Pancreas (tissue), 10 donors: Measurements from ENCODE around the gene DOK5. TPM values are rescaled to one million over a fixed set of nuclear protein-coding genes. Genes with fewer than 3 reads are reported as not detected.

ENCODE experiments used
- ATAC-seq, 4 donors: fragments of 200-7000 bp; cut with Tn5 transposase; one replicate each; pipeline versions ENCODE4 v1.8.0 to v1.9.1; 2020; ENCODE audit warnings: mild to moderate bottlenecking in 4 of 4, moderate library complexity in 4 of 4
- DNase-seq, 6 donors: peaks; one replicate each; pipeline ENCODE4 v3.0.0-alpha.2; 2020
- FAIRE-seq: peaks from 2 replicates; lab custom pipeline; 2012; peaks lifted over from hg19 to GRCh38; lab: Jason Lieb, UNC
- H3K27ac ChIP-seq, 4 donors: fragments of 200-600 bp; sonication (generic); 1 replicate in 3 of 4; 2 replicates in 1 of 4; pipeline versions ENCODE4 v1.5.0 to v1.8.0; 2020
- H3K27me3 ChIP-seq, 4 donors: fragments of 200-600 bp; one replicate each; pipeline ENCODE4 v1.8.0; 2021
- H3K36me3 ChIP-seq, 3 donors: fragments of 200-600 bp; sonication (generic) in 1 of 3; one replicate each; pipeline versions ENCODE4 v1.5.0 to v1.8.0; 2020 to 2021
- H3K4me1 ChIP-seq, 3 donors: fragments of 200-600 bp; one replicate each; pipeline ENCODE4 v1.8.0; 2021
- H3K4me3 ChIP-seq, 4 donors: fragments of 200-600 bp; sonication (generic) in 2 of 4; one replicate each; pipeline versions ENCODE4 v1.5.0 to v1.8.0; 2020 to 2021
- H3K9me3 ChIP-seq, 4 donors: fragments of 200-600 bp; one replicate each; pipeline ENCODE4 v1.8.0; 2021
- WGBS, 2 donors: extraction: QIAGEN DNeasy Blood & Tissue Kit; methylation state at CpG; one replicate each; pipeline ENCODE4 v1.1.7; 2013; 5-methylcytosine and 5-hydroxymethylcytosine counted together
- intact Hi-C, 3 donors: fragments of 100-400 bp; cut with DNase I; formaldehyde crosslinking; loops; one replicate each; pipeline versions ENCODE4 v1.11.1 to v1.14.2; 2022
- polyA plus RNA-seq, 2 donors: library from polyadenylated mRNA; stranded (reverse); fragments of 200-250 nt; gene quantifications; one replicate each; pipeline ENCODE4 v1.2.3, GENCODE V29; 2013
- total RNA-seq, 6 donors: library from RNA; stranded (reverse); fragmentation: NEBNext Ultra II Directional in 4 of 6; extraction: Animal tissue kit (Norgen Biotek cat#: 25700) in 4 of 6; gene quantifications; one replicate each; pipeline versions ENCODE4 v1.2.1 to v1.2.4, GENCODE V29; 2021 to 2023
- TF ChIP-seq, protein P1 (sequence below), 4 donors: fragments of 200-600 bp; sonication (generic) in 3 of 4; IDR thresholded peaks; one replicate each; pipeline versions ENCODE4 v1.5.0 to v1.8.0; 2021; ENCODE audit warnings: antibody characterized with exemption in 4 of 4
- donor health status: healthy with polysubstance abuse.
- donor health status: DM: no; HTN: no; CAD: no; lungs with moderate emphysema.
- donor health status: DM: no; HTN: no; CAD: no.
- donor health status: control.
- donor health status: control.
- donor health status: Bipolar disorder and iron deficiency.
- donor health status: DM: yes; HTN: yes; CAD: no.
- donor health status: DM: no; HTN: no; CAD: no.
- donor health status: DM: no; HTN: no; CAD: no.
- donor health status: DM: yes; HTN: yes; CAD: no.

Gene DOK5
- total and polyA plus RNA-seq, 8 donors: 0.24 to 1.2 (median 0.51) TPM

DNA sequence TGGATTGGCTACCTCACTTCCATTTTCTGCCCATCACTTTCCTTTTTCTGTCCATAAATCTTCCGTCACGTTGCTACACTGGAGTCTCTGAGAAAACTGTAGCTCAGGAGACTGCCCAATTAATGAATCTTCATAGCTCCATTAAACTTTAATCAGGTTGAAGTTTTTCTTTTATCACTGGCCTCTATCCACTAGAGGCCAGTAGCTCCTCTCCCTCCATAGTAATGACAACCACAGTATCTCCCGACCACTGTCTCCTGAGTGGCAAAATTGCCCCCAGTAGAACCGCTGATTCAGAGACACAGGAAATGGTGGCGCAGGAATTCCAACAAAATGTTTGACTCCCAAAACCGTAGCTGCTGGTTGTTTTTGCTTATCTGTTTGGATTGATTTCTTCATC is 18.4 kb upstream of the DOK5 start:
- no peaks in the 10 kb centered on the region for H3K27me3 ChIP-seq
- TF ChIP-seq, protein P1, sequence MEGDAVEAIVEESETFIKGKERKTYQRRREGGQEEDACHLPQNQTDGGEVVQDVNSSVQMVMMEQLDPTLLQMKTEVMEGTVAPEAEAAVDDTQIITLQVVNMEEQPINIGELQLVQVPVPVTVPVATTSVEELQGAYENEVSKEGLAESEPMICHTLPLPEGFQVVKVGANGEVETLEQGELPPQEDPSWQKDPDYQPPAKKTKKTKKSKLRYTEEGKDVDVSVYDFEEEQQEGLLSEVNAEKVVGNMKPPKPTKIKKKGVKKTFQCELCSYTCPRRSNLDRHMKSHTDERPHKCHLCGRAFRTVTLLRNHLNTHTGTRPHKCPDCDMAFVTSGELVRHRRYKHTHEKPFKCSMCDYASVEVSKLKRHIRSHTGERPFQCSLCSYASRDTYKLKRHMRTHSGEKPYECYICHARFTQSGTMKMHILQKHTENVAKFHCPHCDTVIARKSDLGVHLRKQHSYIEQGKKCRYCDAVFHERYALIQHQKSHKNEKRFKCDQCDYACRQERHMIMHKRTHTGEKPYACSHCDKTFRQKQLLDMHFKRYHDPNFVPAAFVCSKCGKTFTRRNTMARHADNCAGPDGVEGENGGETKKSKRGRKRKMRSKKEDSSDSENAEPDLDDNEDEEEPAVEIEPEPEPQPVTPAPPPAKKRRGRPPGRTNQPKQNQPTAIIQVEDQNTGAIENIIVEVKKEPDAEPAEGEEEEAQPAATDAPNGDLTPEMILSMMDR (IDR thresholded peaks at IDR 0.05): no peak
- H3K4me1 ChIP-seq: no peaks in the 10 kb centered on the region
- ATAC-seq: no peak
- intact Hi-C loops: no loop called here
- FAIRE-seq: no peak
- H3K4me3 ChIP-seq: no peak overlapping the region
- no peak for DNase-seq
- H3K27ac ChIP-seq: no peak overlapping the region
- H3K9me3 ChIP-seq: no peaks in the 10 kb centered on the region
- 76 to 80% methylated on average over 6 of the region's 6 CpGs for WGBS, 2 donors
- no peaks in the 10 kb centered on the region for H3K36me3 ChIP-seq

GRCh38 chr20:54458219-54458618 is 17.2 kb upstream of the DOK5 start:
- H3K27me3 ChIP-seq: no peaks in the 10 kb centered on the region
- H3K4me1 ChIP-seq: no peaks in the 10 kb centered on the region
- intact Hi-C loops: no loop called here
- FAIRE-seq (no peak), DNase-seq (no peak), ATAC-seq (no peak)
- TF ChIP-seq, protein P1 (IDR thresholded peaks at IDR 0.05): no peak
- no peaks in the 10 kb centered on the region for H3K9me3 ChIP-seq
- no peak overlapping the region for H3K4me3 ChIP-seq
- no peaks in the 10 kb centered on the region for H3K36me3 ChIP-seq
- H3K27ac ChIP-seq: no peak overlapping the region
- 57 to 65% methylated on average over 1 of the region's 1 CpG for WGBS, 2 donors

GRCh38 chr20:54459279-54459678 is 16.1 kb upstream of the DOK5 start:
- FAIRE-seq (no peak), ATAC-seq (no peak), DNase-seq (no peak)
- H3K36me3 ChIP-seq: no peaks in the 10 kb centered on the region
- H3K27me3 ChIP-seq: no peaks in the 10 kb centered on the region
- 80 to 89% methylated on average over 4 of the region's 4 CpGs for WGBS, 2 donors
- intact Hi-C loops: no loop called here
- H3K4me1 ChIP-seq: no peaks in the 10 kb centered on the region
- no peak overlapping the region for H3K27ac ChIP-seq
- no peak overlapping the region for H3K4me3 ChIP-seq
- TF ChIP-seq, protein P1 (IDR thresholded peaks at IDR 0.05): no peak
- H3K9me3 ChIP-seq: no peaks in the 10 kb centered on the region

GRCh38 chr20:54464003-54464402 is 11.4 kb upstream of the DOK5 start:
- intact Hi-C loops: no loop called here
- Histone ChIP-seq H3K4me1 (no peaks in the 10 kb centered on the region), H3K36me3 (no peaks in the 10 kb centered on the region), H3K27ac (no peak overlapping the region), H3K4me3 (no peak overlapping the region), H3K9me3 (no peaks in the 10 kb centered on the region), H3K27me3 (no peaks in the 10 kb centered on the region)
- WGBS, 2 donors: 57 to 68% methylated on average over 1 of the region's 1 CpG
- FAIRE-seq (no peak), DNase-seq (no peak), ATAC-seq (no peak)
- TF ChIP-seq, protein P1 (IDR thresholded peaks at IDR 0.05): no peak

- WGBS, 2 donors: 89 to 95% methylated on average over 3 of the region's 3 CpGs
- Histone ChIP-seq H3K9me3 (no peaks in the 10 kb centered on the region), H3K4me3 (no peak overlapping the region), H3K27me3 (no peaks in the 10 kb centered on the region), H3K27ac (no peak overlapping the region), H3K4me1 (no peaks in the 10 kb centered on the region), H3K36me3 (no peaks in the 10 kb centered on the region)
- TF ChIP-seq, protein P1 (IDR thresholded peaks at IDR 0.05): no peak
- no peak for FAIRE-seq
- no peak for ATAC-seq
- no peak for DNase-seq
- intact Hi-C loops: no loop called here
Measured at GRCh38 chr20:54466127-54466526, 9.3 kb upstream of the DOK5 start.
